Stromal cell of bone marrow (primary cell): ENCODE results near the gene SPACA9.

Source experiments
- DNase-seq: peaks from one replicate; pipeline ENCODE4 v3.0.0-alpha.2; 2012; ENCODE audit warnings: low read depth

SPACA9 gene

GRCh38 chr9:132863096-132863495 lies 15.6 kb upstream of the SPACA9 start:
- no peak for DNase-seq

GRCh38 chr9:132864277-132864676 lies 14.4 kb upstream of the SPACA9 start:
- DNase-seq: no peak

- DNase-seq: no peak
These were observed 14.0 kb upstream of the SPACA9 start for GRCh38 chr9:132864691-132865090.

DNA sequence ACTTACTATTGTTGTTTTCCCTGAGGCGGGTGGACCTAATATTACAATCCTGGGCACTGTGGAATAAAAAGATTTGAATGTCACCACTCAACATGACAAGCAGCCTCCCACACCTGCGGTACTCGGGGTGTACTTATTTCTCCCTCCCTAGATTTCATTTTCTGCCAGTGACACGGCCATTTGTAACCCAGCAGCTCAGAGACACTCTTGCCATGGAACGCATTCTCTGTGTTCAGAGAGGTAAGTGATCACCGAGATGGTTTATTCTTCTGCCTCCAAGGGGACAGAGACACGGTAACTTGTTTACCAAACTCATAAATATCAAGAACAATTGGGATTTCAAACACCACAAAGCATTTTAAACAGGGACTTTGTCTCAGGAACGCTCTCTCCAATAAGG lies 11.8 kb upstream of the SPACA9 start:
- DNase-seq: no peak

DNA sequence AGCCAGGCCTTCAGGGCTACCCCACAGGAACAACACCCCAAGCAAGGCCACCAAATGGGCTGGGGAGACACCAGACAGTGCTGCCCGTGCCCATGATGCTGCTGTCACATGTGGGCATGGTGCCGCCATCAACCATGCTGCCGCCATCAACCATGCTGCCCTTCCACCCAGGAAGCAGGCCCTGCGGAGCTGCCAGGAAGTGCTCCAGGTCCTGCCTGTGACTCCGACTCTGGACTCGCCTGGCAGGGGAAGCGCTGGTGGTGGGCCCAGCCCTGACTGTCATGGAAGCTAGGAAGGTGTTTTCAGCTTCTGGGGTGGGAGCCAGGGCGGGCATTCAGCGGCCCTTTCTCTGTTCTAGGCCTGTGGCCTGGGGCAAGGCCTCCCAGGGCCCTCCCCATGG lies 9.4 kb upstream of the SPACA9 start:
- DNase-seq: no peak

DNA sequence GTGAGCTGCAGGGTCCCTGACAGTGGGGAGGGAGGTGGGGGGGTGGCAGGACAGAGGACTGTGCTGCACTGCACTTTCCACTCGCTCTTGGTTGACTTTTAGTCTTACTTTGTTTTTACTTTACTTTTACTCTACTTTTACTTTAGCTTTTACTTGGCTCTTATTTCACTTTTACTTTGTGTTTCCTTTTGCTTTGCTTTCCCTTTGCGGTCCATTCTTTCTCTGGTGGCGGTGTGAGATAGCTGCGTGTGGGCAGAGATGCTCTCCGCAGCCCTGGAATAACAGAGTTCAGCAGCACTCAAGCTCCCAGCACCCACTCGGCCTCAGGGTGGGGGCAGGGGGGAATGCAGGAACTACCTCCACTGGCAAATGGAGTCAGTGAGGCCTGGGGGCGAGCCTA lies 5.3 kb upstream of the SPACA9 start:
- DNase-seq: no peak

DNA sequence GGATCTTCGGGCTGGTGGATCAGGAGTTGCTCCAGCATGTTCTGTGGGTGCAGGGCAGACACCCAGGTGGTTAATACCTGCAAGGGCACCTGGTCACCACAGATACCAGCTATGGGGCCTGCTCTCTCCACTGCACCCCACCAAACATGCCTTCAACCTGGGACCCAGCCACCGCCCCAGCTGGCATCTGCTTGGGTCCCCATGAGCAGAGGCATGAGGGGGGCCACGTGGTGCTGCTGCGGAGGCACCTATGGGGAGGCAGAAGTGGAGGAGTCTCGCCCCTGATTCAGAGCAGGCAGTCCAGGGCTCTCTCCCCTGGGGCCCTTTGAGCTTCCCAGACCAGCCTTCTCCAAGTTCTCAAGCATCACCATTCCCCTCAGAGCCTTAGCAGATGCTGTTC lies 3.5 kb upstream of the SPACA9 start:
- no peak for DNase-seq

DNA sequence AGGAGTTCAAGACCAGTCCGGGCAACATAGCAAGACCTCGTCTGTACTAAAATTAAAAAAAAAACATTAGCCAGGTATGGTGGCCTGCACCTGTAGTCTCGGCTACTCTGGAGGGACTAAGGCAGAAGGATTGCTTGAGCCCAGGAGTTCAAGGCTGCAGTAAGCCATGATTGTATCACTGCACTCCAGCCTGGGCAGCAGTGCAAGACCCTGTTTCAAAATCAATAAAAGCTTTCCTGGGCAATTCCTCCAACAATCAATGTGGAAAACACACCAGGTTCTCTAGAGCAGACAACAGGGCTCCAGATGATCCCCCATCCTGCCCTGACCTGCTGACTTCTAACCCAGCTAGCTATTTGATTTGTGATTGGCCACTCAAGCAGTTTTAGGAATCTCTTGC lies 1.8 kb upstream of the SPACA9 start:
- no peak for DNase-seq

DNA sequence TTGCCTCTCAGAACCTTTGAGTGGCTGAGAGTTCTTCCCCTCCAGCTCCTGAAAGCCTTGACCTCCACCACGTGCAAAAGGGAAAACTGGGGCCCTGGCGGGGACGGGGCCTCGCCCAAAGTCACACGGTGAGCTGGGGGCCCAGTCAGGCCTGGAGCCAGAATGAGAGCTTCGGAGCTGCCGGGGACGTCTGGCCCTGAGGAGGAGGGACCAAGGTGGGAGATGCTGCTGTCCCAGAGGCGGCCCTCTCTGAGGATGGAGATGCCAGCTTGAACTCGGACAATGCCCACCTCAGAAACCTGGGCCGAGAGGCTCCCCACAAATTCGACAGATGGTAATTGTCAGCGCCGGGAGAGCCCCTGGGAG lies 1.3 kb upstream of the SPACA9 start:
- no peak for DNase-seq

GRCh38 chr9:132877824-132878694 lies 639 bp upstream of the SPACA9 start, which contains the start of gene AK8:
AK8 (minus strand) TSS chr9:132878284; CDS start chr9:132878255, 29 bp downstream.
- DNase-seq: peak; percentile 52

GRCh38 chr9:132879457-132880323 lies 992 bp downstream of the SPACA9 start:
- DNase-seq: no peak

DNA sequence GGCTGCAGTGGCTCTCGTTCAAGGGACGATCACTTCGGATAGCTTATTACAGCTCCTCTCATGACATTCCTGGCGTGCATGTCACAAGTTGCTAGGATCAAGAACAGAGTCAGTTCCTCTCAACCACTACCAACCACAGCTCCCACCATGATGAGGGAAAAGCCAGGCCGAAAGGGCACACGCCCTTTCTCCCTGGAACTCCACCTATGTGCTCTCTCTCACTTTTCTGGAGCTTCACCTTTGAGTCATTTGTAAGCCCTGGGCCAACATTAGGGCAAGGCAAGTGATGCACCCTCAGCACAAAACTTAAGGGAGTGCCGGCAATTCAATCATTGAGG lies 1.6 kb downstream of the SPACA9 start:
- no peak for DNase-seq

- DNase-seq: no peak
These were observed 3.1 kb downstream of the SPACA9 start for GRCh38 chr9:132881826-132882225.

- DNase-seq: no peak
These were observed 3.9 kb downstream of the SPACA9 start for GRCh38 chr9:132882616-132883015.

DNA sequence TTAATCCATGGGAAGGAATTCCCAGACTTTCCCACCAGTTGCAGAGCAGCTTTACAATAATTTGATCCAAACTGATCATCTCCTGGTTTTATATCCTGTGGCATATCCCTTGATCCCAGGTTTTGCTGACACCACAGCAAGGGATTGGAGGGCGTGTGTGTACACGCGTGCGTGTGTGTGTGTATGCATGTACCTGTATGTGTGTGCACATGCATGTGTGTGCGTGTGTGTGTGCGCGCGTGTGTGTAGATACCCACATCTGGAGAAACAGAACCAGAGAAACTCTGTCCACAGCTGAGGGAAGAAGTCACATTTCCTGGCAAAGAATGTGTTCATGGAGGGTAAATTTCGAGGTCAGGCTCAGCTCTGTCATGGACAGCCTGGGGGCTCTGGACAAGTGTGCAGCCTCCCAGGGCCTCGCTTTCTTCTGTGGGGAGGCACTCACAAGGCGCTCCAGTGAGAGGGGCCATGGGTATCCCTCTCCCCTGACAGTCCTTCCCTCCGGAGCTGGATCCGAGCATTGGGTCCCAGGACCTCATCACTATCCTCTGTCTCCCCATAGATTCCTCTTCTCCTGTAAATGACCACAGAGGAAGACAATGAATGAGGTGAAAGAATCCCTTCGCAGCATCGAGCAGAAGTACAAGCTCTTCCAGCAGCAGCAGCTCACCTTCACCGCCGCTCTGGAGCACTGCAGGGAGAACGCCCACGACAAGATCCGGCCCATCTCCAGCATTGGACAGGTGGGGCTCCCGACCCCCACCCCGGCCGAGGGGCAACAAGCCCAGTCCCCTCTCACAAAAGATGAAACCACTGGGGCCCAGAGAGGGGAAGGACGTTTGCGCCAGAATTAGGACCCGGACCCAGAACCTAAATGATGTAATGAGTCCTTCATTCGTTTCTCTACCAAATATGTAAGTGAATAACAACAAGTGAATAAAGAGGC lies 4.9 kb downstream of the SPACA9 start:
- no peak for DNase-seq

DNA sequence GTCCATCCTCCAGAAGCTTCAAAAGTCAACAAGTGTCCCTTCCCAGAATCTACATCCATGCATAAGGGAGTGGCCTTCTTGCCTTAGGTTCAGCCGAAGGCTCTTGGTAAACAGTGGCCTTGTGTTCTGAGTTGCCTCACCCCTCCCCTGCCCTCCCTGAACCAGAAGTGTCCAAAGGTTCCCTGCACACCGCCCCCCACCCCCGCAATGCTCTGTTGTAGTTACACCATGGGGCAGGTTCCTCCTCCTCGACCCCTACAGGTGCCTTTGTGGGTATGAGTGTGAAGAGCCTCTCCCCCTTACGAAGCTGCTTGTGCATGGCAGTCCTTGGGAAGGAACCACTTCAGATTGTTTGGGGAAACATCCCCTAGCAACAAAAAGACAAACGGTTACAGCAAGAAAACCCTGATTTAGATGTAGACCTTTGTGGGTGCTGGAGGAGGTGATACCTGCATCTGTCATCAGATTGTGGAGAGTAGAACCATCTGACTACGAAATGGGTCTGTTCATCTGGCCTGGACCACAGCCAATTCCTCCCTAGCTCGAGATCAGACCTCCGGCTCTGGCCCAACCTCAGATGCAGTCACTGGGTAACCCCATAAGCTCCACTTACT lies 7.1 kb downstream of the SPACA9 start:
- DNase-seq: no peak

GRCh38 chr9:132886334-132886725 lies 7.6 kb downstream of the SPACA9 start:
- DNase-seq: no peak

- DNase-seq: no peak
These were observed 8.8 kb downstream of the SPACA9 start for GRCh38 chr9:132887181-132888120.

DNA sequence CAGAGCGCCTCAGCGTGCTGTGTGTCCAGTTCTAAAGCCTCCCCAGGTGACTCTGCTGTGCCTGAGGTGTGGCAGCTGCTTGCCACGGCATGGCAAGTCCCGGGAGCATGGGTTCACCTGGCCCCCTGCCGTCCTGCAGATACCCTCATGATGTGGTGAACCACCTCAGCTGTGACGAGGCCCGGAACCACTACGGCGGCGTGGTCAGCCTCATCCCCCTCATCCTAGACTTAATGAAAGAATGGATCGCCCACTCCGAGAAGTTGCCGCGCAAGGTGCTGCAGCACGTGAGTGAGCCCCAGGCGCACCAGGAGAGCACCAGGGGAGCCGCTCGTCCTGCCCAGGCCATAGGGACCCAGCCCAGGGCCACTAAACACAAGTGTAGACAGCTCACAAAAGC lies 9.5 kb downstream of the SPACA9 start:
- no peak for DNase-seq

GRCh38 chr9:132892400-132892799 lies 13.7 kb downstream of the SPACA9 start:
- DNase-seq: no peak

DNA sequence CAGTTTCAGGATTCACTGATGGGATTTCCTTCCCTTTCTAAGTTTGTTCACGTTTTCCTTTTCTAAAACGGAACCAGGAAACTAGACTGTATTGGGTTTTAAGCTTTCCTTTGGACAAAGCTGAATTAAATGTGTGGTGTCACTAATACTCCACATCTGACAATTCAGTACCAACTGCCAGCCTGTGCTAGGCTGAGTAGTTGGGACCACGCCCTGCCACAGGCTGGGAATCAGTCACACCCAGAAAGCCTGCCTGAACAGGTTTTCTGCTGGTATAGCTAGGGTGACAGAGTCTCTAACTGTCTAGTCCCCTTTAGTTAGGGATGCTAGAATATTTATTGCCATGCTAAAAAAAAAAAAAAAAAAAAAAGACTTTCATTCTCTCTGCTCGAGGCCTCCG lies 15.6 kb downstream of the SPACA9 start:
- no peak for DNase-seq
